Activated T-cell treated with anti-CD3 and anti-CD28 coated beads, Interleukin-2, amount 50 U/mL, for 1 hour (primary cell): ENCODE data around the gene SULF2.

ENCODE experiments used
- DNase-seq: peaks from one replicate; pipeline ENCODE4 v3.0.0-alpha.2; 2020

Gene SULF2

GRCh38 chr20:47682028-47682783 lies 103.1 kb downstream of the SULF2 start:
- no peak for DNase-seq

- no peak for DNase-seq
Observed at GRCh38 chr20:47680804-47681529, 104.3 kb downstream of the SULF2 start.

GRCh38 chr20:47679462-47679861 lies 105.8 kb downstream of the SULF2 start:
- DNase-seq = no peak

- no peak for DNase-seq
Observed at GRCh38 chr20:47678536-47678935, 106.7 kb downstream of the SULF2 start.

- peak; percentile 65 for DNase-seq
Observed at GRCh38 chr20:47677635-47678453, 107.4 kb downstream of the SULF2 start.

GRCh38 chr20:47676912-47677634 lies 108.2 kb downstream of the SULF2 start:
- DNase-seq = no peak

- DNase-seq = no peak
Observed at GRCh38 chr20:47676219-47676721, 109.0 kb downstream of the SULF2 start.

- DNase-seq = no peak
Observed at GRCh38 chr20:47675190-47676142, 109.8 kb downstream of the SULF2 start.

- no peak for DNase-seq
Observed at GRCh38 chr20:47674686-47675085, 110.6 kb downstream of the SULF2 start.

GRCh38 chr20:47674145-47674544 lies 111.1 kb downstream of the SULF2 start:
- DNase-seq = no peak

- no peak for DNase-seq
Observed at GRCh38 chr20:47673671-47673955, 111.7 kb downstream of the SULF2 start.

- no peak for DNase-seq
Observed at GRCh38 chr20:47672886-47673670, 112.2 kb downstream of the SULF2 start.

GRCh38 chr20:47672166-47672565 lies 113.1 kb downstream of the SULF2 start:
- DNase-seq = no peak

GRCh38 chr20:47670913-47671312 lies 114.4 kb downstream of the SULF2 start:
- no peak for DNase-seq

- DNase-seq = no peak
Observed at GRCh38 chr20:47669927-47670890, 115.1 kb downstream of the SULF2 start.

GRCh38 chr20:47669489-47669888 lies 115.8 kb downstream of the SULF2 start:
- DNase-seq = no peak

- DNase-seq = no peak
Observed at GRCh38 chr20:47669152-47669425, 116.2 kb downstream of the SULF2 start.

- no peak for DNase-seq
Observed at GRCh38 chr20:47668313-47669151, 116.7 kb downstream of the SULF2 start.
